Osteoblast (primary cell): ENCODE results near the gene SPP2. TPM values are rescaled to one million over a fixed set of nuclear protein-coding genes. Genes with fewer than 3 reads are reported as not detected.

Source experiments
- DNase-seq: peaks from one replicate; pipeline ENCODE4 v3.0.0; 2011; ENCODE audit warnings: low spot score, mixed read lengths; ENCODE audit not compliant: insufficient read length; ENCODE audit errors: missing footprints
- H2AFZ ChIP-seq: 2 replicates; pipeline ENCODE4 v1.6.0; 2011; ENCODE audit warnings: mild to moderate bottlenecking, low read length
- H3K27ac ChIP-seq: 2 replicates; pipeline ENCODE4 v1.5.1; 2011; ENCODE audit warnings: mild to moderate bottlenecking, low read depth, low read length, moderate library complexity
- H3K27me3 ChIP-seq: 2 replicates; pipeline ENCODE4 v1.6.0; 2012; ENCODE audit warnings: mild to moderate bottlenecking, control low read depth, inconsistent platforms, low read length, moderate library complexity; ENCODE audit not compliant: insufficient read depth
- H3K36me3 ChIP-seq: 2 replicates; pipeline ENCODE4 v1.5.1; 2011; ENCODE audit warnings: mild to moderate bottlenecking, low read length, control low read depth, moderate library complexity; ENCODE audit not compliant: insufficient read depth
- H3K4me1 ChIP-seq: 2 replicates; pipeline ENCODE4 v1.5.1; 2011; ENCODE audit warnings: mild to moderate bottlenecking, low read length, control low read depth, moderate library complexity; ENCODE audit not compliant: insufficient read depth
- H3K4me2 ChIP-seq: 2 replicates; pipeline ENCODE4 v1.6.0; 2011; ENCODE audit warnings: mild to moderate bottlenecking, low read length; ENCODE audit not compliant: insufficient read depth
- H3K4me3 ChIP-seq: fragments of 200-600 bp; sonication (generic); 3 replicates; pipeline ENCODE4 v1.5.1; 2012; ENCODE audit warnings: mild to moderate bottlenecking, low read length, inconsistent platforms; ENCODE audit not compliant: insufficient read depth
- H3K79me2 ChIP-seq: 2 replicates; pipeline ENCODE4 v1.6.0; 2012; ENCODE audit warnings: mild to moderate bottlenecking, low read length, control low read depth, inconsistent platforms; ENCODE audit not compliant: insufficient read depth
- H3K9me3 ChIP-seq: 2 replicates; pipeline ENCODE4 v1.5.1; 2011; ENCODE audit warnings: low read depth, low read length, control low read depth
- H4K20me1 ChIP-seq: 2 replicates; pipeline ENCODE4 v1.6.0; 2012; ENCODE audit warnings: mild to moderate bottlenecking, low read length, control low read depth; ENCODE audit not compliant: insufficient read depth
- total RNA-seq: library from RNA; depleted of rRNA; stranded (reverse); fragments of >200 nt; gene quantifications from 2 replicates; pipeline ENCODE4 v1.2.3, GENCODE V29; 2012
- TF ChIP-seq, protein P1 (sequence below): IDR thresholded peaks from 2 replicates; pipeline ENCODE4 v1.5.1; 2011; ENCODE audit warnings: mild to moderate bottlenecking, low read depth, low read length, moderate library complexity; ENCODE audit errors: extremely low read depth

The SPP2 gene
- total RNA-seq, 1 donor = not detected

DNA sequence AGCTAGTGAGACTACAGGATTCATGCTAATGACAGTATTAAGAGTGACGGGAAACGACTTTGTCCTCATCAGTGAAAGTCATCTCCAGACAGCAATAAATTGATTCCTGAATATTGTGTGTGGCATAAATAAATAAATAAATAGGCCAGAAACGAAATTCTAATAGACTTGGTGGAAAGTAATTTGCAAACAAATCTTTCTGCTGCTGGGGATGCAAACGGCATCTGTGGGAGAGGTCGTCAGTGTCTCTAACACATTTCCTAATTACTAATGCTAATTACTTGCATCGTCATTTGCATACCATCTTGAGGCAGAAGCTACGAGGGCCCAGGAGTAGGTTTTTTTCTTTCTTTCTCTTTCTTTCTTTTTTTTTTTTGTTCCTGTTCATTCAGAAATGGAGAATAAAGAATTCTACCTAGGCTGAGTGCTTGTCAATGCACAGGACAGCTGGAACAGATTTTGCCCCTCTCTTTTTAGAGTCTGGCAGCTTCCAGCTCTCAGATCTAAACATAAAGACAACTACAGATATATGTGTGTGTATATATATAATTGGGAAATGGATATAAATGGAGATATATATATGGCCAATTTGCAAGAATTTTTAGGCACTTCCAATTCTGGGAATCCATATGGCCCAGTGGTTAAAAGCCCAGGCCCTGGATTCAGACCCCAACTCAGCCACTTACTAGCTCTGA lies 75.1 kb downstream of the SPP2 start:
- Histone ChIP-seq H3K9me3 (no peaks in the 10 kb centered on the region), H3K4me2 (no peak overlapping the region), H3K4me1 (no peaks in the 10 kb centered on the region), H3K79me2 (no peaks in the 10 kb centered on the region), H3K27ac (no peak overlapping the region), H4K20me1 (no peaks in the 10 kb centered on the region), H3K27me3 (peaks cover 13% of the 10 kb centered on the region), H3K4me3 (no peak overlapping the region), H3K36me3 (no peaks in the 10 kb centered on the region), H2AFZ (no peak overlapping the region)
- no peak for DNase-seq
- TF ChIP-seq, protein P1, sequence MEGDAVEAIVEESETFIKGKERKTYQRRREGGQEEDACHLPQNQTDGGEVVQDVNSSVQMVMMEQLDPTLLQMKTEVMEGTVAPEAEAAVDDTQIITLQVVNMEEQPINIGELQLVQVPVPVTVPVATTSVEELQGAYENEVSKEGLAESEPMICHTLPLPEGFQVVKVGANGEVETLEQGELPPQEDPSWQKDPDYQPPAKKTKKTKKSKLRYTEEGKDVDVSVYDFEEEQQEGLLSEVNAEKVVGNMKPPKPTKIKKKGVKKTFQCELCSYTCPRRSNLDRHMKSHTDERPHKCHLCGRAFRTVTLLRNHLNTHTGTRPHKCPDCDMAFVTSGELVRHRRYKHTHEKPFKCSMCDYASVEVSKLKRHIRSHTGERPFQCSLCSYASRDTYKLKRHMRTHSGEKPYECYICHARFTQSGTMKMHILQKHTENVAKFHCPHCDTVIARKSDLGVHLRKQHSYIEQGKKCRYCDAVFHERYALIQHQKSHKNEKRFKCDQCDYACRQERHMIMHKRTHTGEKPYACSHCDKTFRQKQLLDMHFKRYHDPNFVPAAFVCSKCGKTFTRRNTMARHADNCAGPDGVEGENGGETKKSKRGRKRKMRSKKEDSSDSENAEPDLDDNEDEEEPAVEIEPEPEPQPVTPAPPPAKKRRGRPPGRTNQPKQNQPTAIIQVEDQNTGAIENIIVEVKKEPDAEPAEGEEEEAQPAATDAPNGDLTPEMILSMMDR = no peak

DNA sequence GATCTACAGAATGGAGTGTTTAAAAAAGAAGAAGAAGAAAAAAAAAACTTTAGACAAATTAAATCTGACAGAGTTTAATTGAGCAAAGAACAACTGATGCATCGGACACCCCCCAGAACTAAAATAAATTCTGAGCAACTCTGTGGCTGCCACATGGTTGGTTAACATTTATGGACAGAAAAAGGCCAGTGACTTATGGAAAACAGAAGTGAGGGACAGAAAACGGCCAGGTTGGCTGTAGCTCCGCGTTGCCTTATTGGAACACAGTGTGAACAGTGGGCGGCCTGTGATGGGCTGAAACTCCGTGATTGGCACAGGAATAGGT lies 75.6 kb downstream of the SPP2 start:
- Histone ChIP-seq H3K36me3 (no peaks in the 10 kb centered on the region), H3K27me3 (peaks cover 13% of the 10 kb centered on the region), H3K4me2 (no peak overlapping the region), H2AFZ (no peak overlapping the region), H3K4me1 (no peaks in the 10 kb centered on the region), H3K79me2 (no peaks in the 10 kb centered on the region), H3K9me3 (no peaks in the 10 kb centered on the region), H3K4me3 (no peak overlapping the region), H4K20me1 (no peaks in the 10 kb centered on the region), H3K27ac (no peak overlapping the region)
- TF ChIP-seq, protein P1 = no peak
- no peak for DNase-seq

Other genes with a start within 250 kb of the SPP2 start
- 2.9 and 3.5 TPM in 2 replicates for gene HJURP, start 196.2 kb upstream of the SPP2 start, total RNA-seq
- gene TRPM8, start 133.3 kb upstream of the SPP2 start, total RNA-seq = not detected in 2 replicates